Choroid plexus epithelial cell (primary cell): ENCODE measurements around the gene NTRK3.

Source experiments
- DNase-seq: peaks from one replicate; pipeline ENCODE4 v3.0.0-alpha.2; 2010; ENCODE audit warnings: low read depth
- H3K4me3 ChIP-seq: 2 replicates; pipeline ENCODE4 v1.5.1; 2011; ENCODE audit warnings: low read depth, mild to moderate bottlenecking, control low read depth, low read length, moderate library complexity
- TF ChIP-seq, protein P1 (sequence below): conservative IDR thresholded peaks from 2 replicates; pipeline ENCODE4 v1.5.1; 2011; ENCODE audit warnings: low read depth, mild to moderate bottlenecking, control low read depth, inconsistent platforms, low read length, moderate library complexity

The NTRK3 gene

DNA sequence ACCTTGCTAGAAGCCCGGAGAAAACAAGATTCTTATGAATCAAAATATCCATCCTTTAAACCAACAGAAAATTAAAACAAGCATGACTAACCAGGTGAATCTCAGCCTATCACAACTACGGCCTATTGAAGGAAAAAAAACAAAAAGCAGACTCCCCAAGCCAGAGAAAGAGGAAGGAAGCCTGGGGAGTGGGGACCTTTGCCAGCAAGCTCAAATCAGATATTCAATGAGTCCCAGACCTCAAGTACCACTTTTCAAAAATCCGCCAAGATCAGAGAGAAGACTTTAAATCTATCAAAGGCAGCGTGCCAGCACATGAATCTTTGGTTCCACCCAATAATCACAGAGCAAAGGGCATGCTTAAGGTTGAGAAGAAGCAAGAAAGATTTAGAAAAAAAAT is 253.8 kb downstream of the NTRK3 start:
- no peak for DNase-seq
- no peak overlapping the region for H3K4me3 ChIP-seq
- TF ChIP-seq, protein P1, sequence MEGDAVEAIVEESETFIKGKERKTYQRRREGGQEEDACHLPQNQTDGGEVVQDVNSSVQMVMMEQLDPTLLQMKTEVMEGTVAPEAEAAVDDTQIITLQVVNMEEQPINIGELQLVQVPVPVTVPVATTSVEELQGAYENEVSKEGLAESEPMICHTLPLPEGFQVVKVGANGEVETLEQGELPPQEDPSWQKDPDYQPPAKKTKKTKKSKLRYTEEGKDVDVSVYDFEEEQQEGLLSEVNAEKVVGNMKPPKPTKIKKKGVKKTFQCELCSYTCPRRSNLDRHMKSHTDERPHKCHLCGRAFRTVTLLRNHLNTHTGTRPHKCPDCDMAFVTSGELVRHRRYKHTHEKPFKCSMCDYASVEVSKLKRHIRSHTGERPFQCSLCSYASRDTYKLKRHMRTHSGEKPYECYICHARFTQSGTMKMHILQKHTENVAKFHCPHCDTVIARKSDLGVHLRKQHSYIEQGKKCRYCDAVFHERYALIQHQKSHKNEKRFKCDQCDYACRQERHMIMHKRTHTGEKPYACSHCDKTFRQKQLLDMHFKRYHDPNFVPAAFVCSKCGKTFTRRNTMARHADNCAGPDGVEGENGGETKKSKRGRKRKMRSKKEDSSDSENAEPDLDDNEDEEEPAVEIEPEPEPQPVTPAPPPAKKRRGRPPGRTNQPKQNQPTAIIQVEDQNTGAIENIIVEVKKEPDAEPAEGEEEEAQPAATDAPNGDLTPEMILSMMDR: no peak

DNA sequence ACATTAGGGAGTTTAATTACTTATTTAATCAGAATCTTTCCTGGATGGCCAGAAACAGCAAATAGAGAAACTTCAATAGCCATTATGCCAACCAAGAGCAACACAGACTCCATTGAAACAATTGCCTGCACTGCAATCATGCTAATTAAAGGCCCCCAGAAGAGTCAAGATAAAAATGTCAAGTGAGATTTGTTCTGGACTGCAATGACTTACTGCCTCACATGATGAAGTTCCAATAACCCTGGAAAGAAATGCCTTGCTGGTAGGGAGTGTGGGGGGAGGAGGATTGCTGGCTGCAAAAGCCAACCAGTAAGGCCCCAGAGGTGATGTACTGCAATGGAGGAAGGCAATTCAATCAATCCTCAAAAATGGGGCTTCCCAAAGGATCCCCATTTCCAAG is 257.9 kb downstream of the NTRK3 start:
- no peak for DNase-seq

DNA sequence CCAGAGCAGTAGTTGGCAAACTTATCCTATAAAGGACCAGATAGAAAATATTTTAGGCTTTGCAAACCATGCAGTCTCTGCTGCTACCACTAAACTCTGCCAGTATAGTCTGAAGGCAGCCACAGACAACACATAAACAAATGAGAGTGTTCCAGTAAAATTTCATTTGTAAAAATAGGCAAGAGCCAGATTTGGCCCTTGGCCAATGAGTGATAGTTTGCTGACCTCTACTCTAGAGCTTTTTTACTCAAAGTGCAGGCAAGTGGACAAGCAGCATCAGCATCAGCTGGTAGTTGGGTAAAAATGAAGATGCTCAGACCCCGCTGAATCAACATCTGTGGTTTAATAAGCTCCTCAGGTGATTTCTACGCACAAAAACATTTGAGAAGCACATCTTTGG is 269.8 kb downstream of the NTRK3 start:
- no peak overlapping the region for H3K4me3 ChIP-seq
- no peak for DNase-seq
- TF ChIP-seq, protein P1: no peak

More for the DNA sequence above, 257.9 kb downstream of the NTRK3 start:
- TF ChIP-seq, protein P1: no peak
- H3K4me3 ChIP-seq: no peak overlapping the region

DNA sequence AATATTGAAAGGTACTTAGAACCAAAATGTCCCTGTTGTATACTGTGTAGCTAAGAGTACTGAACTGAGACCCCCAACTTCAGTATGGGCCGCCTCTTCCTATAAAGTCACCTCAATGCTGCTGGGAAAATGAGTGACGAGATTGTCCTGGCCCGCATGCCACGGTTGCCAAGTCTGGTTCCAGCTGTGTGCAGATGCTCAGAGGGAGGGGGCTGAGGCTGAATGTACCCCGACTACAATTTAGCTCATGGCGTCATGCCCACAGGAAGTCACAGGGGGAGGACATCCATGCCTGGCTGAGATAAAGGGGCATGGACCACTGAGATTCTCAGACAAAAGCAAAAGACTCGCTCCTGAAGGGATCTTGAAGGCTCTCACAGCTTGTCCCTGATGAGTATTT is 271.1 kb downstream of the NTRK3 start:
- TF ChIP-seq, protein P1: no peak
- no peak for DNase-seq
- H3K4me3 ChIP-seq: no peak overlapping the region

DNA sequence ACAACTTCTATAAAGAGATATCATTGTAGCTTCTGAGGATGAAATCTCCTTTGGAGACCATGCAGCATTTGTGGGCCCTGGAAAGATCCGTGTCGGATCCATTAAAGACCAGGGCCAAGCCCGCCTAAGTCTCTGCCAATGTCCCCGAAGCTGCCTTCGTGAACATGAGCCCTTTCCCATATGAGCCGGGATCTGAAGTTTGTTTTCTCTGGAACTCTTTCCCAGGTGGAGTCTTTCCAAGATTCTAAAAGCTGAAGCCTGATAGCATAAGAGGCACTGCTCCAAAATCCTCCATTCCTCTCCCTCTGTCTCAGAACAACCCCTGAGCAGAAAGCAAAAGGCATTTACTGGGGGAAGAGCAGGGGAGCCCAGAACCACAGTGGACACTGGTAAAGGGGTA is 274.6 kb downstream of the NTRK3 start:
- DNase-seq: no peak
- no peak overlapping the region for H3K4me3 ChIP-seq
- TF ChIP-seq, protein P1: no peak

DNA sequence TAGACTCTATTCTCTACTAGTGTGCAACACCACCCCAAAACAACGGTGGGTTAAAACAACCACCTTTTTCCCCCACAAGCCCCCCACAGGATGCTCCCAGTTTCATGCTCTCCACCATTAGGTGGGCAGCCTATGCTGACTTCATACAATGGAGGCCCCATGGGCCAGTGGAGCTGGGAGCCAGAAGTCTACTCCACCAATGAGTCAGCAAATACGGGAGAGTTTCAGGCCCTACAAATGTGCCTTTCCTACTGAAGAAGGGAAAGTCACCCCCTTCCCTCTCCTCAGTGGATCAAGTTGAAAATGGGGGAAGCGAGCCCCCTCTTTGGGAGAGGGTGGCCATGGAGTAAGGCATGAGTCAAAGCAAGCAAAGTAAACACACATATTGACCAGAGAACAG is 278.6 kb downstream of the NTRK3 start:
- TF ChIP-seq, protein P1: no peak
- no peak for DNase-seq
- no peak overlapping the region for H3K4me3 ChIP-seq

DNA sequence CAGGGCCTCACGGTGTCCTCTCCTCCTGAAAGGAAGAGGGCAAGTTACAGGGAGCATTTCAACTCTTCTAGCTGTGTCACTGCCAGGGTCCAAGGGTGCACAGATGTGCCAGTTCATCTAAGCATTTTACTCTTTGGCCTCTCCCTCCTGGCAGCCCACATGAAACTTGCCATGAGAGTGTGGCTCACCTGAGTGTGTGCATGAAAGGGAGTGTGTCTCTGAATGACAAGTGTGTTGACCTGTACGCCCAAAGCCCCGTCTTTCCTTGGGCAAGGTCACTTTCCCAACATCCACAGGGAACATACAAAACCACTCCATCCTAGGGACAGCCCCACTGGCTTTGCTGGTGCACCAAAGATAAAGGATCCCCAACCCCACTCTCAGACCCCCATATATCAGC is 280.0 kb downstream of the NTRK3 start:
- no peak for DNase-seq
- TF ChIP-seq, protein P1: no peak
- H3K4me3 ChIP-seq: no peak overlapping the region
